ENCODE measurements around the gene NLRC5.
"Not testable (repeated sequence)": the region's sequence is repeated elsewhere in the genome, so short reads cannot be mapped to it uniquely, and the experiment has no call there.

The NLRC5 gene

GRCh38 chr16:56964243-56965148, 24.9 kb upstream of the NLRC5 start:
- peak; percentile 98 for DNase-seq

GRCh38 chr16:56965149-56966092, 23.9 kb upstream of the NLRC5 start:
- no peak for DNase-seq

GRCh38 chr16:56966093-56966475, 23.3 kb upstream of the NLRC5 start:
- DNase-seq: no peak

- no peak for DNase-seq
Measured at GRCh38 chr16:56967733-56968132, 21.6 kb upstream of the NLRC5 start.

GRCh38 chr16:56969769-56970168, 19.6 kb upstream of the NLRC5 start:
- no peak for DNase-seq

- DNase-seq: no peak
Measured at GRCh38 chr16:56970934-56971767, 18.2 kb upstream of the NLRC5 start.

GRCh38 chr16:56971768-56972043, 17.7 kb upstream of the NLRC5 start:
- DNase-seq: no peak

- no peak for DNase-seq
Measured at GRCh38 chr16:56972403-56973293, 16.7 kb upstream of the NLRC5 start.

GRCh38 chr16:56973294-56973689, 16.1 kb upstream of the NLRC5 start:
- no peak for DNase-seq

GRCh38 chr16:56973899-56974298, 15.5 kb upstream of the NLRC5 start:
- DNase-seq: not testable (repeated sequence)

- DNase-seq: no peak
Measured at GRCh38 chr16:56974549-56975300, 14.6 kb upstream of the NLRC5 start.

- DNase-seq: no peak
Measured at GRCh38 chr16:56975714-56976113, 13.6 kb upstream of the NLRC5 start.

GRCh38 chr16:56977216-56977615, 12.1 kb upstream of the NLRC5 start:
- no peak for DNase-seq

- DNase-seq: no peak
Measured at GRCh38 chr16:56977823-56978430, 11.4 kb upstream of the NLRC5 start.

GRCh38 chr16:56980201-56980535, 9.2 kb upstream of the NLRC5 start:
- no peak for DNase-seq

GRCh38 chr16:56980792-56981724, 8.3 kb upstream of the NLRC5 start:
- no peak for DNase-seq

GRCh38 chr16:56981729-56982271, 7.6 kb upstream of the NLRC5 start:
- DNase-seq: no peak

- no peak for DNase-seq
Measured at GRCh38 chr16:56982695-56983094, 6.7 kb upstream of the NLRC5 start.

GRCh38 chr16:56983211-56983751, 6.1 kb upstream of the NLRC5 start:
- no peak for DNase-seq
